Mesenchymal stem cell (in vitro differentiated cells and primary cell): ENCODE measurements around the gene STK11.
"Not testable (repeated sequence)": the region's sequence is repeated elsewhere in the genome, so short reads cannot be mapped to it uniquely, and the experiment has no call there.

Source experiments
- DNase-seq: peaks from one replicate; pipeline ENCODE4 v3.0.0-alpha.2; 2013
- H2AFZ ChIP-seq: one replicate; pipeline ENCODE4 v1.6.1; 2013; ENCODE audit warnings: low read depth, mild to moderate bottlenecking, control low read depth, inconsistent platforms, low read length, moderate library complexity
- H2AK5ac ChIP-seq: 2 replicates; pipeline ENCODE4 v1.6.1; 2013; ENCODE audit warnings: low read length, moderate library complexity, mild to moderate bottlenecking, inconsistent platforms; ENCODE audit not compliant: severe bottlenecking
- H2BK120ac ChIP-seq: one replicate; pipeline ENCODE4 v1.6.1; 2013; ENCODE audit warnings: low read depth, mild to moderate bottlenecking, inconsistent platforms, low read length, moderate library complexity
- H2BK12ac ChIP-seq, 2 experiments: one replicate each; pipeline ENCODE4 v1.6.1; 2013; ENCODE audit warnings: inconsistent platforms in 2 of 2, low read length in 2 of 2, mild to moderate bottlenecking in 2 of 2, moderate library complexity in 2 of 2, control low read depth in 1 of 2
- H2BK15ac ChIP-seq: one replicate; pipeline ENCODE4 v1.6.1; 2013; ENCODE audit warnings: mild to moderate bottlenecking, low read depth, inconsistent platforms; ENCODE audit not compliant: poor library complexity, severe bottlenecking
- H2BK5ac ChIP-seq: 2 replicates; pipeline ENCODE4 v1.6.1; 2013; ENCODE audit warnings: low read depth, mild to moderate bottlenecking, low read length, control low read depth, inconsistent platforms; ENCODE audit not compliant: poor library complexity, severe bottlenecking
- H3K14ac ChIP-seq, 2 experiments: one replicate each; pipeline ENCODE4 v1.6.1; 2013; ENCODE audit warnings: inconsistent platforms in 2 of 2, low read length in 2 of 2, control low read depth in 1 of 2, mild to moderate bottlenecking in 1 of 2, moderate library complexity in 1 of 2
- H3K18ac ChIP-seq, 2 experiments: one replicate each; pipeline ENCODE4 v1.6.1; 2013; ENCODE audit warnings: inconsistent platforms in 2 of 2, low read length in 2 of 2, control low read depth in 1 of 2, low read depth in 1 of 2, mild to moderate bottlenecking in 1 of 2
- H3K23ac ChIP-seq, 2 experiments: one replicate each; pipeline ENCODE4 v1.6.1; 2013; ENCODE audit warnings: inconsistent platforms in 2 of 2, low read length in 2 of 2, mild to moderate bottlenecking in 2 of 2, moderate library complexity in 2 of 2, control low read depth in 1 of 2
- H3K27ac ChIP-seq: 2 replicates; pipeline ENCODE4 v1.5.1; 2013; ENCODE audit warnings: mild to moderate bottlenecking, moderate library complexity, low read length, control low read depth, inconsistent platforms; ENCODE audit not compliant: poor library complexity, severe bottlenecking
- H3K27me3 ChIP-seq, 2 experiments: 2 replicates each; pipeline versions ENCODE4 v1.6.1 to v1.7.0; 2013; ENCODE audit warnings: low read length in 2 of 2, mild to moderate bottlenecking in 2 of 2, moderate library complexity in 2 of 2, control low read depth in 1 of 2, inconsistent platforms in 1 of 2; ENCODE audit not compliant: control insufficient read depth in 1 of 2, insufficient read depth in 1 of 2
- H3K36me3 ChIP-seq, 2 experiments: 2 replicates each; pipeline versions ENCODE4 v1.6.1 to v1.7.0; 2013; ENCODE audit warnings: low read length in 2 of 2, control low read depth in 1 of 2, inconsistent platforms in 1 of 2, low read depth in 1 of 2, mild to moderate bottlenecking in 1 of 2; ENCODE audit not compliant: insufficient read depth in 2 of 2, control insufficient read depth in 1 of 2
- H3K4ac ChIP-seq, 2 experiments: one replicate each; pipeline ENCODE4 v1.6.1; 2013; ENCODE audit warnings: inconsistent platforms in 2 of 2, low read length in 2 of 2, mild to moderate bottlenecking in 2 of 2, moderate library complexity in 2 of 2, control low read depth in 1 of 2, low read depth in 1 of 2
- H3K4me1 ChIP-seq: 2 replicates; pipeline ENCODE4 v1.6.1; 2013; ENCODE audit warnings: low read depth, low read length, control low read depth; ENCODE audit not compliant: control insufficient read depth, insufficient read depth
- H3K4me2 ChIP-seq: 2 replicates; pipeline ENCODE4 v1.6.1; 2013; ENCODE audit warnings: low read length, mild to moderate bottlenecking, inconsistent platforms; ENCODE audit not compliant: poor library complexity, severe bottlenecking
- H3K4me3 ChIP-seq, 2 experiments: 2 replicates each; pipeline versions ENCODE4 v1.5.1 to v1.7.0; 2013; ENCODE audit warnings: low read length in 2 of 2, mild to moderate bottlenecking in 2 of 2, control low read depth in 1 of 2, low read depth in 1 of 2; ENCODE audit not compliant: insufficient read depth in 1 of 2
- H3K79me1 ChIP-seq: replicated peaks from 2 replicates; pipeline ENCODE4 v1.6.1; 2013; ENCODE audit warnings: mild to moderate bottlenecking, control low read depth, low read length, inconsistent platforms; ENCODE audit not compliant: poor library complexity, severe bottlenecking
- H3K9ac ChIP-seq: 2 replicates; pipeline ENCODE4 v1.7.0; 2013; ENCODE audit warnings: mild to moderate bottlenecking, low read length, moderate library complexity
- H3K9me3 ChIP-seq: 2 replicates; pipeline ENCODE4 v1.7.0; 2013; ENCODE audit warnings: mild to moderate bottlenecking, low read length; ENCODE audit not compliant: control insufficient read depth
- H4K8ac ChIP-seq: one replicate; pipeline ENCODE4 v1.6.1; 2013; ENCODE audit warnings: inconsistent platforms, mild to moderate bottlenecking, low read length, moderate library complexity
- H4K91ac ChIP-seq: one replicate; pipeline ENCODE4 v1.6.1; 2013; ENCODE audit warnings: mild to moderate bottlenecking, low read length, inconsistent platforms
- WGBS: methylation state at CpG from one replicate; pipeline ENCODE4 v1.1.7; 2013; ENCODE audit warnings: mixed read lengths; 5-methylcytosine and 5-hydroxymethylcytosine counted together

STK11 gene

DNA sequence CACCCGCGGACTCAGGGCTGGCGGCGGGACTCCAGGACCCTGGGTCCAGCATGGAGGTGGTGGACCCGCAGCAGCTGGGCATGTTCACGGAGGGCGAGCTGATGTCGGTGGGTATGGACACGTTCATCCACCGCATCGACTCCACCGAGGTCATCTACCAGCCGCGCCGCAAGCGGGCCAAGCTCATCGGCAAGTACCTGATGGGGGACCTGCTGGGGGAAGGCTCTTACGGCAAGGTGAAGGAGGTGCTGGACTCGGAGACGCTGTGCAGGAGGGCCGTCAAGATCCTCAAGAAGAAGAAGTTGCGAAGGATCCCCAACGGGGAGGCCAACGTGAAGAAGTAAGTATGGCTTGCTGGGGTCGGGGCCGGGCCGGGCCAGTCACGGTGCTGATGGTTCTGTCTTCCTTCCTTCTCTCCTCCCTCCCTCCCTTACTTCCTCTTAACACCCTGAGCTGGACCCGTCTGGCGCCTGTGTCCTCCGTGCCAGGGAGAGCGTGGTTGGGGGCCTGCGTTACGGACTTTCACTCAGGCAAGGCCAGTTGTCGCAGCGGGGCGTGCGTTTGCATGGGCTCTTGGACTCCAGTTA, 1.4 kb downstream of the STK11 start:
- H3K9me3 ChIP-seq, result no peaks in the 10 kb centered on the region
- H3K27ac ChIP-seq, result peak overlapping the region; percentile 37
- peak overlapping the region; percentile 89 for H3K9ac ChIP-seq
- H3K4me2 ChIP-seq, result peak overlapping the region; percentile 64
- peaks cover 4% of the 10 kb centered on the region for H3K79me1 ChIP-seq
- H3K14ac ChIP-seq, result peak overlapping the region in 1 of 2 experiments; percentile 91
- peaks cover 40% of the 10 kb centered on the region for H3K4me1 ChIP-seq
- H3K4ac ChIP-seq, result peak overlapping the region in 1 of 2 experiments; percentile 32
- no peak overlapping the region for H2AFZ ChIP-seq
- H2BK5ac ChIP-seq, result no peak overlapping the region
- no peaks in the 10 kb centered on the region for H3K27me3 ChIP-seq
- WGBS, result 1% methylated on average over 34 of the region's 38 CpGs
- no peak overlapping the region for H2AK5ac ChIP-seq
- no peak overlapping the region for H4K8ac ChIP-seq
- DNase-seq, result no peak
- H3K23ac ChIP-seq, result peak overlapping the region in 1 of 2 experiments; percentile 46
- H3K36me3 ChIP-seq, result peaks cover 6 to 31% of the 10 kb centered on the region in 2 experiments
- no peak overlapping the region for H2BK15ac ChIP-seq
- no peak overlapping the region for H4K91ac ChIP-seq
- H2BK120ac ChIP-seq, result no peak overlapping the region
- peak overlapping the region; percentile 83 to 94 for H3K4me3 ChIP-seq
- H3K18ac ChIP-seq, result peak overlapping the region; percentile 16 to 89
- H2BK12ac ChIP-seq, result no peak overlapping the region

GRCh38 chr19:1208830-1209229, 3.3 kb downstream of the STK11 start:
- not testable (repeated sequence) for H2BK12ac ChIP-seq, H3K4me2 ChIP-seq, H2BK120ac ChIP-seq, H3K27ac ChIP-seq, H2AFZ ChIP-seq, H3K4ac ChIP-seq, H3K27me3 ChIP-seq, H2BK15ac ChIP-seq, H4K8ac ChIP-seq, H3K9me3 ChIP-seq, H2BK5ac ChIP-seq, H3K79me1 ChIP-seq, H3K18ac ChIP-seq, H4K91ac ChIP-seq, H3K14ac ChIP-seq, H3K23ac ChIP-seq, DNase-seq
- Histone ChIP-seq H3K36me3 (peaks cover 10 to 37% of the 10 kb centered on the region in 2 experiments), H2AK5ac (peak overlapping the region; percentile 44), H3K4me1 (peaks cover 47% of the 10 kb centered on the region), H3K4me3 (peak overlapping the region in 1 of 2 experiments; percentile 33), H3K9ac (peak overlapping the region; percentile 9)
- 82% methylated on average over 10 of the region's 10 CpGs for WGBS

GRCh38 chr19:1210227-1210538, 4.6 kb downstream of the STK11 start:
- DNase-seq, result no peak
- H2BK120ac ChIP-seq, result no peak overlapping the region
- H3K23ac ChIP-seq, result peak overlapping the region in 1 of 2 experiments; percentile 24
- peak overlapping the region in 1 of 2 experiments; percentile 34 for H2BK12ac ChIP-seq
- peak overlapping the region; percentile 53 for H3K9ac ChIP-seq
- H3K27me3 ChIP-seq, result no peaks in the 10 kb centered on the region
- peak overlapping the region; percentile 74 for H2BK5ac ChIP-seq
- H3K9me3 ChIP-seq, result no peaks in the 10 kb centered on the region
- H3K4ac ChIP-seq, result peak overlapping the region in 1 of 2 experiments; percentile 21
- 98% methylated on average over 12 of the region's 13 CpGs for WGBS
- H3K4me3 ChIP-seq, result no peak overlapping the region
- H2AK5ac ChIP-seq, result peak overlapping the region; percentile 14
- H3K4me2 ChIP-seq, result peak overlapping the region; percentile 1
- H2BK15ac ChIP-seq, result no peak overlapping the region
- H4K91ac ChIP-seq, result no peak overlapping the region
- no peak overlapping the region for H4K8ac ChIP-seq
- H3K27ac ChIP-seq, result peak overlapping the region; percentile 59
- H3K36me3 ChIP-seq, result peaks cover 10 to 46% of the 10 kb centered on the region in 2 experiments
- peaks cover under 1% of the 10 kb centered on the region for H3K79me1 ChIP-seq
- H3K14ac ChIP-seq, result no peak overlapping the region
- peaks cover 57% of the 10 kb centered on the region for H3K4me1 ChIP-seq
- peak overlapping the region in 1 of 2 experiments; percentile 2 for H3K18ac ChIP-seq
- H2AFZ ChIP-seq, result no peak overlapping the region

GRCh38 chr19:1211494-1212234, 6.1 kb downstream of the STK11 start:
- DNase-seq, result no peak

More at GRCh38 chr19:1211494-1212234, 6.1 kb downstream of the STK11 start:
- Histone ChIP-seq H3K14ac (no peak overlapping the region), H3K27ac (no peak overlapping the region), H3K9me3 (no peaks in the 10 kb centered on the region), H3K4me3 (no peak overlapping the region), H3K36me3 (peaks cover 10 to 50% of the 10 kb centered on the region in 2 experiments), H3K4ac (no peak overlapping the region), H2BK12ac (no peak overlapping the region), H2AK5ac (peak overlapping the region; percentile 23), H3K4me1 (peaks cover 66% of the 10 kb centered on the region), H3K9ac (no peak overlapping the region), H2AFZ (no peak overlapping the region), H3K18ac (no peak overlapping the region), H4K8ac (no peak overlapping the region), H4K91ac (peak overlapping the region; percentile 32), H2BK15ac (no peak overlapping the region), H2BK120ac (no peak overlapping the region), H3K79me1 (no peaks in the 10 kb centered on the region), H3K4me2 (no peak overlapping the region), H3K27me3 (no peaks in the 10 kb centered on the region), H3K23ac (no peak overlapping the region), H2BK5ac (no peak overlapping the region)
- WGBS, result 97% methylated on average over 33 of the region's 33 CpGs
